Endothelial cell of umbilical vein (primary cell): ENCODE results near the gene FOCAD.

Experiments
- EZH2 ChIP-seq: IDR thresholded peaks from 2 replicates; pipeline ENCODE4 v1.6.1; 2012; ENCODE audit warnings: borderline replicate concordance, low read depth, mild to moderate bottlenecking, moderate library complexity, low read length, inconsistent platforms; ENCODE audit not compliant: severe bottlenecking
- GATA2 ChIP-seq: IDR thresholded peaks from 2 replicates; pipeline ENCODE4 v1.7.0; 2011; ENCODE audit warnings: low read depth, mild to moderate bottlenecking, moderate library complexity, mixed read lengths, low read length; ENCODE audit not compliant: insufficient read length, insufficient read depth
- JUN ChIP-seq: IDR thresholded peaks from 2 replicates; pipeline ENCODE4 v1.6.1; 2011; ENCODE audit warnings: borderline replicate concordance, low read depth; ENCODE audit not compliant: insufficient read length, insufficient read depth
- MYC ChIP-seq: IDR thresholded peaks from one replicate; pipeline ENCODE4 v1.6.1; 2011; ENCODE audit warnings: mild to moderate bottlenecking, low read depth, low read length
- POLR2A ChIP-seq: IDR thresholded peaks from 2 replicates; pipeline ENCODE4 v1.6.1; 2012; ENCODE audit warnings: low read depth, mild to moderate bottlenecking, control low read depth, low read length
- POLR2AphosphoS5 ChIP-seq: IDR thresholded peaks from 2 replicates; pipeline ENCODE4 v1.6.1; 2012; ENCODE audit warnings: low read depth, mild to moderate bottlenecking, control low read depth, low read length, moderate library complexity; ENCODE audit not compliant: insufficient read depth
- TF ChIP-seq, protein P1 (sequence below), 2 donors: IDR thresholded peaks; 1 replicate in 1 of 2; 2 replicates in 1 of 2; pipeline ENCODE4 v1.5.1; 2011; ENCODE audit warnings: low read length in 2 of 2, mild to moderate bottlenecking in 2 of 2, moderate library complexity in 2 of 2, control low read depth in 1 of 2, inconsistent platforms in 1 of 2, low read depth in 1 of 2; ENCODE audit not compliant: insufficient read depth in 1 of 2; ENCODE audit errors: extremely low read depth in 1 of 2

DNA sequence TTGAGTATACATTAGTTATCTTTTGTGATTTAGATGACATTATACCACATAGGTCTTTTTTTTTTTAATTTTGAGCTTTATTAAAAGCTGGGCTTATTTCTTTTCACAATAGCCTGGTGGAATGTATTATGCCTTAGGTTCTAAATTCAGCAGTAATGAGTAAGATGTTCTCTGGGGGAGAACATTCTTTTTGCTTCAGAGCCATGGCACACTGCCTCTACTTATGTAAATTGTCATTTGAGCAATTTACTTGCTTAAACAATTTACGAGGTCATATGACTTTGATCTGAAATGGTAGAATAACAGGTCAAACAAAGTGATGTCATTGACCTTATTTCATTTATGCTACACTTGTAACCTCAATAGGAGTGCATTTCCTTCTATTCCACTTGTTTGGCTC, 154.2 kb downstream of the FOCAD start:
- TF ChIP-seq, protein P1, sequence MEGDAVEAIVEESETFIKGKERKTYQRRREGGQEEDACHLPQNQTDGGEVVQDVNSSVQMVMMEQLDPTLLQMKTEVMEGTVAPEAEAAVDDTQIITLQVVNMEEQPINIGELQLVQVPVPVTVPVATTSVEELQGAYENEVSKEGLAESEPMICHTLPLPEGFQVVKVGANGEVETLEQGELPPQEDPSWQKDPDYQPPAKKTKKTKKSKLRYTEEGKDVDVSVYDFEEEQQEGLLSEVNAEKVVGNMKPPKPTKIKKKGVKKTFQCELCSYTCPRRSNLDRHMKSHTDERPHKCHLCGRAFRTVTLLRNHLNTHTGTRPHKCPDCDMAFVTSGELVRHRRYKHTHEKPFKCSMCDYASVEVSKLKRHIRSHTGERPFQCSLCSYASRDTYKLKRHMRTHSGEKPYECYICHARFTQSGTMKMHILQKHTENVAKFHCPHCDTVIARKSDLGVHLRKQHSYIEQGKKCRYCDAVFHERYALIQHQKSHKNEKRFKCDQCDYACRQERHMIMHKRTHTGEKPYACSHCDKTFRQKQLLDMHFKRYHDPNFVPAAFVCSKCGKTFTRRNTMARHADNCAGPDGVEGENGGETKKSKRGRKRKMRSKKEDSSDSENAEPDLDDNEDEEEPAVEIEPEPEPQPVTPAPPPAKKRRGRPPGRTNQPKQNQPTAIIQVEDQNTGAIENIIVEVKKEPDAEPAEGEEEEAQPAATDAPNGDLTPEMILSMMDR (IDR thresholded peaks at IDR 0.05; ENCODE audit: extremely low read depth in 1 of 2, insufficient read depth in 1 of 2, low read depth in 1 of 2, low read length in 2 of 2) = no peak
- TF ChIP-seq POLR2A (no peak), EZH2 (no peak), MYC (no peak), POLR2AphosphoS5 (no peak), GATA2 (no peak), JUN (no peak)
